HEK293T (cell line): Measurements from ENCODE around the gene WRAP73.

ENCODE experiments used
- CTCF ChIA-PET: fragments of 350-600 bp; formaldehyde crosslinking; extraction: SDS; loops from one replicate; lab custom pipeline; 2021; ENCODE audit warnings: antibody characterized with exemption, inconsistent platforms; lab: Yijun Ruan, JAX
- POLR2A ChIA-PET: fragments of 350-600 bp; formaldehyde crosslinking; extraction: SDS; loops from one replicate; lab custom pipeline; 2020; ENCODE audit warnings: antibody characterized with exemption, inconsistent platforms; lab: Yijun Ruan, JAX
- DNase-seq: peaks from one replicate; pipeline ENCODE4 v3.0.0; 2012; ENCODE audit warnings: mixed read lengths; ENCODE audit errors: extremely low spot score
- ARNT ChIP-seq: fragments of 450-650 bp; IDR thresholded peaks from 2 replicates; pipeline ENCODE4 v1.6.1; 2017; ENCODE audit warnings: mild to moderate bottlenecking
- BHLHE40 ChIP-seq: fragments of 450-650 bp; IDR thresholded peaks from 2 replicates; pipeline ENCODE4 v1.6.1; 2016; ENCODE audit warnings: mild to moderate bottlenecking, moderate library complexity, borderline replicate concordance
- CTBP1 ChIP-seq: fragments of 450-650 bp; IDR thresholded peaks from 2 replicates; pipeline ENCODE4 v1.6.1; 2016; ENCODE audit warnings: borderline replicate concordance
- ELF4 ChIP-seq: fragments of 450-650 bp; IDR thresholded peaks from 2 replicates; pipeline ENCODE4 v1.6.1; 2017; ENCODE audit warnings: antibody characterized with exemption
- FOXA1 ChIP-seq: fragments of 450-650 bp; IDR thresholded peaks from 2 replicates; pipeline ENCODE4 v1.6.1; 2016; ENCODE audit warnings: mild to moderate bottlenecking
- FOXK2 ChIP-seq: fragments of 450-650 bp; IDR thresholded peaks from 2 replicates; pipeline ENCODE4 v1.6.1; 2016; ENCODE audit warnings: mild to moderate bottlenecking
- FOXM1 ChIP-seq: fragments of 450-650 bp; IDR thresholded peaks from 2 replicates; pipeline ENCODE4 v1.6.1; 2017; ENCODE audit warnings: mild to moderate bottlenecking, borderline replicate concordance
- HDGF ChIP-seq: fragments of 450-650 bp; IDR thresholded peaks from 2 replicates; pipeline ENCODE4 v1.6.1; 2017; ENCODE audit warnings: antibody characterized with exemption, borderline replicate concordance
- L3MBTL2 ChIP-seq: fragments of 450-650 bp; conservative IDR thresholded peaks from 2 replicates; pipeline ENCODE4 v1.6.1; 2016; ENCODE audit warnings: mild to moderate bottlenecking
- LEF1 ChIP-seq: fragments of 450-650 bp; IDR thresholded peaks from 2 replicates; pipeline ENCODE4 v1.6.1; 2017; ENCODE audit warnings: mild to moderate bottlenecking, borderline replicate concordance
- NFRKB ChIP-seq: fragments of 450-650 bp; IDR thresholded peaks from 2 replicates; pipeline ENCODE4 v1.6.1; 2016; ENCODE audit warnings: mild to moderate bottlenecking, moderate library complexity
- SP1 ChIP-seq: fragments of 450-650 bp; IDR thresholded peaks from 2 replicates; pipeline ENCODE4 v1.6.1; 2017
- SUZ12 ChIP-seq: fragments of 450-650 bp; IDR thresholded peaks from 2 replicates; pipeline ENCODE4 v1.6.1; 2016; ENCODE audit warnings: mild to moderate bottlenecking
- TARDBP ChIP-seq: fragments of 450-650 bp; IDR thresholded peaks from 2 replicates; pipeline ENCODE4 v1.6.1; 2016
- ZNF384 ChIP-seq: fragments of 450-650 bp; IDR thresholded peaks from 2 replicates; pipeline ENCODE4 v1.6.1; 2016
- TF ChIP-seq, protein P1 (sequence below): fragments of 450-650 bp; IDR thresholded peaks from 2 replicates; pipeline ENCODE4 v1.6.1; 2016

WRAP73 gene

DNA sequence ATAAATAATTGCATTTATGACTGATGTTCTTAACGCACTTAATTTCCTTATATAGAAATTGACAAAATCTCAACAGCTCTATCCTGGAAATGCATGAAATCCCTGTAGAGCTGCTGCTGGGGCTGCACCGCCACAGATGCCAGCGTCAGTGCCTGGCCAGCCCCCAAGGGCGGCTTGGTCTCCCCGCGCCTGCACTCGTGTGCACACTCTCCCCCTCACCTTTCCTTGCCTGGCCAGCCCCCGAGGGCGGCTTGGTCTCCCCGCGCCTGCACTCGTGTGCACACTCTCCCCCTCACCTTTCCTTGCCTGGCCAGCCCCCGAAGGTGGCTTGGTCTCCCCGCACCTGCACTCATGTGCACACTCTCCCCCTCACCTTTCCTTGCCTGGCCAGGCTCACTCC is 13.8 kb downstream of the WRAP73 start:
- ChIA-PET CTCF (interaction anchor here (0.9 kb wide), 1 partner anchor 17 kb away, joined by 4 read pairs; no protein-coding TSS in a partner anchor), POLR2A (no interaction called here)
- TF ChIP-seq, protein P1, sequence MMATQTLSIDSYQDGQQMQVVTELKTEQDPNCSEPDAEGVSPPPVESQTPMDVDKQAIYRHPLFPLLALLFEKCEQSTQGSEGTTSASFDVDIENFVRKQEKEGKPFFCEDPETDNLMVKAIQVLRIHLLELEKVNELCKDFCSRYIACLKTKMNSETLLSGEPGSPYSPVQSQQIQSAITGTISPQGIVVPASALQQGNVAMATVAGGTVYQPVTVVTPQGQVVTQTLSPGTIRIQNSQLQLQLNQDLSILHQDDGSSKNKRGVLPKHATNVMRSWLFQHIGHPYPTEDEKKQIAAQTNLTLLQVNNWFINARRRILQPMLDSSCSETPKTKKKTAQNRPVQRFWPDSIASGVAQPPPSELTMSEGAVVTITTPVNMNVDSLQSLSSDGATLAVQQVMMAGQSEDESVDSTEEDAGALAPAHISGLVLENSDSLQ = no peak
- TF ChIP-seq ELF4 (no peak), BHLHE40 (no peak), LEF1 (no peak), ZNF384 (no peak), L3MBTL2 (no peak), SP1 (no peak), TARDBP (no peak), CTBP1 (no peak), ARNT (no peak), HDGF (no peak), FOXK2 (no peak), NFRKB (no peak), FOXA1 (no peak)
- DNase-seq = no peak

DNA sequence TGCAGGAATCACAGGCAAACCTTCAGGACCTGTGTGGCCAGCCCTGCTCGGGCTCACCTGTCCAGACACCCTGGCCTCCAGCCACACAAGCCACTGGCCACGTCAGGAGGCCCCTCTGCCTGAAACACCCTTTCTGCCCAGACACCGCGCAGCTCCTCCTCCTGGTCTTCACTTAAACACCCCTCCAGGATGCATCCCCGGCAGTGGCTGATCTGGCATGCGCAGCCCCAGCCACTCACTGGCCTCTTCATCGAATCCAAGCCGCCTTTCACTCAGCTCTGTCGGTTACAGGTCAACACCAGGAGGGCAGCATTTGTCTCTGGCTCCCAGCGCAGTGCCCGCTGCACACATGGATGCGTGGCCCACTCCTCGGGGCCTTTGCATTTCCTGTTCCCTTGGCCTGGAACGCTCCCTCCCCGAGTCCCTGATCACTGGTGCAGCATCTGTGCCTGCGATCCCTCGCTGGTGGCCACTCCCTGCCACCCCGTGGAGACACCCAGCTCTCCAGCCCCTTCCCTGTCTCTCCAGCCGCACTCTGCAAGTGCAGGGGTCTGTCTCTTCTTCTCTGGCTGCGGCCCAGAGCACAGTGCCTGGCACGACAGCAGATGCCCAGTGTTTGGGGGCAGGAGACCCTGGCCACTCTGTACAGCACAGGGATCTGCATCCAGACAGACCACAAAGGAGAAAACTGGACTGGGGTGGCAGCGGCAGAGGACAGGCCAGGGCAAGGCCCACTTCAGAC is 15.7 kb downstream of the WRAP73 start:
- TF ChIP-seq BHLHE40 (no peak), ELF4 (no peak), FOXM1 (no peak), ZNF384 (no peak), ARNT (no peak), TARDBP (no peak), CTBP1 (no peak), SP1 (no peak), FOXK2 (no peak), LEF1 (no peak), L3MBTL2 (no peak), FOXA1 (no peak), SUZ12 (no peak), NFRKB (no peak)
- TF ChIP-seq, protein P1 = no peak
- DNase-seq = no peak
- ChIA-PET CTCF (no interaction called here), POLR2A (no interaction called here)

DNA sequence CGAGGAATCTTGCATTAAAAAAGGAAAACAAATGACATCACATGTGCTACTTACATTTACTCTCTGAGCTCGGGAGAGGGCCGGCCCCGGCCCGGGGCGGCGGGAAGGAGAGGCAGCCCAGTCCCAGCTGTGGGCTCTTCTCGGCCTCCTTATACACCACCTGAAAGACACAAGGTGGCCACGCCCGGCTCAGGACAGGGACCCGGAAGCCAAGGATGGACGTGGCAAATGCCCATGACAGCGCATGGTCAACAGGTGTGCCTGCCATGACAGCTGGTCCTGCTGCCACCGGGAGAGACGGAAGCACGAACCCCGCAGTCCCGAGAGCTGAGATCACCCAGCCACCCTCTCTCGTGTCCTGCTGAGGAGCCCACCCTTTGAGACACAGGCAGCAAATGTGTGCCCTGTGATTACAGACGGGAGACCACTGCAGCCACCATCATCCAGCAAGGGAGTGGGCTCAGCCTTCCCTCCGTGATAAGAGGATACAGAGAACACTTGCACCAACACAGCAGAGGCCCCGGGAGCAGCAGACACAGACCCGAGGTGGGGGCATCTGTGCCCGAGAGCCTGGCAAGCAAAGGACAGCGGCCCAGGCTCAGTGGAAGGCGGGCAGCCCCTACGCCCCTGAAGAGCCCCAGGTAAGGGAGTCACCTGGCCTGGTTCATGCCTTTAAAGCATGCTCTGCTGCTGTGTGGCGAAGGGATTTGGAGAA is 16.4 kb downstream of the WRAP73 start:
- no peak for DNase-seq
- CTCF ChIA-PET = no interaction called here

DNA sequence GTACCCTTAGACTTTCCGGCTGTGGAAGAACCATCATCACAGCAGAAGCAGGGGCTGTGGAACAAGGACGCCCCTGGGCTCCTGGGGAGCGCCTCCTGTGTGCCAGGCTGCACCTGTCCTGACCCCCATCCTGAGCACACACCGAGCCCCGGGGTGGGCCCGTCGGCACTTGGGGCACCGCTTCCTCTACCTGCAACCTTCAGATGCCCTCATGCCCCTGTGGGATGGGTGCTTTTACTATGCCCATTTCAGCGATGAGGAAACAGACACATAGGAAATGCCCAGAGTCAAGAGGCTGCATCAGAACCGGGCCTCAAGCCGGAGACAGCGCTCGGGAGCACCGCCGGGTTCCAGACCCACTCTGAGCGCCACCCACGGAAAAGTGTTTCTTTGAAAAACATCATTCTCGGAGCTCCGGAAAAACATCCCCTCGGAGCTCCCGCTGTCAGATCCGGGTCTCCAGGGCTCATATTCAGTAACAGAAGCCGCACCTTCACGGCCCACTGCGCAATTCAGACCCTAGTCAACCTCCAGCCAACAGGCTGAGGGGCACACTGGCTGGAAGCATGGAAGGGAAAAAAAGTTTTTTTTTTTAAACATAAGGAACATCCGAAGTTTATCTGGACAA is 17.1 kb downstream of the WRAP73 start:
- POLR2A ChIA-PET = no interaction called here
- TF ChIP-seq FOXM1 (no peak), SP1 (no peak), FOXK2 (no peak), HDGF (no peak), ZNF384 (no peak), ARNT (no peak), FOXA1 (no peak), BHLHE40 (no peak), SUZ12 (no peak), CTBP1 (no peak), NFRKB (no peak), L3MBTL2 (no peak), TARDBP (no peak), LEF1 (no peak), ELF4 (no peak)
- TF ChIP-seq, protein P1 = no peak
- CTCF ChIA-PET = interaction anchor here (0.6 kb wide), 1 partner anchor 180 kb away, joined by 3 read pairs; no protein-coding TSS in a partner anchor
- no peak for DNase-seq

More for the DNA sequence above, 16.4 kb downstream of the WRAP73 start:
- POLR2A ChIA-PET = no interaction called here
- no peak for TF ChIP-seq ELF4
- no peak for TF ChIP-seq HDGF
- no peak for TF ChIP-seq FOXA1
- no peak for TF ChIP-seq ARNT
- no peak for TF ChIP-seq SUZ12
- TF ChIP-seq BHLHE40 = no peak
- TF ChIP-seq, protein P1 = no peak
- no peak for TF ChIP-seq NFRKB
- TF ChIP-seq CTBP1 = no peak
- TF ChIP-seq TARDBP = no peak
